Measurements from ENCODE around the gene VWA1.
"Not testable (repeated sequence)": the region's sequence is repeated elsewhere in the genome, so short reads cannot be mapped to it uniquely, and the experiment has no call there.

Gene VWA1

DNA sequence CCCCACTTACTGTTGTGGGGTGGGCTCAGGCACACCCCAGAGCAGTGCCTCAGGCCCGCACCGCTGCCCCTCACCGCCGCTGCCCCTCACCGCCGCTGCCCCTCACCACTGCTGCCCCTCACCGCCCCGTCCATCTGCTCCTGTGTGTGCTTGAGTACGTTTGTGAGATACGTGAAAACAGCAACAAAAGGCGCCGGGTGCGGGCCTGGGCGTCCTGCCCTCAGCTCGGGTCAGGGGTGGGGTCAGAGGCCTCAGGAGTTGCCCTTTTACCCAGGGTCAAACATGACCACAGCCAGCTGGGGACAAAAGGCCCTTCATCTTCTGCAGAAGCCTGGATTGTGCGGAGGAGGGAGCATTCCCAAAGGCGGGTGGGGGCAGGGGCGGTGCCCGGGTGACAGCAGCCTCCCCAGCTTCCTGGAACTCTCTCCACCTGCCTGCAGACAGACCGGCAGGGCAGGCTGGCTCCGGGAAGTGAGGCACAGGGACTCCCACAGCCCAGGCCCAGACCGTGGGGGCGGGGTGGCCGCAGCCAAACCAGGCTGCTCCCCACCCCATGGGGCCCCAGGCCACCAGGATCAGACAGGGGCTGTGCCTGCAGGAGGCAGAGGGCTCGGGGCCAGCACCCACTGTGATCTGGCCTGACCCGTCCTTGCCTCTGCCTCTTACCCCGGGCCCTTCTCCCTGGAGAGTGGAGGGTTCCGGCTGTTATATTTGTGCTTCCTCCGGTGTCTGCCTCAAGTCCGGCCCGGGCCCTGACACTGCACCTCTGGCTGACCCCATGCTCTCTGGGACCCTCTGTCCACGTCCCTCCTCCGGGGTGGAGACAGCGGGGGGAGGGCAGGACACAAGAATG, 2.3 kb upstream of the VWA1 start:
- DNase-seq = peak; percentile 58 to 97 (median 82)
- intact Hi-C loops (cut with DNase I) = no loop called here

DNA sequence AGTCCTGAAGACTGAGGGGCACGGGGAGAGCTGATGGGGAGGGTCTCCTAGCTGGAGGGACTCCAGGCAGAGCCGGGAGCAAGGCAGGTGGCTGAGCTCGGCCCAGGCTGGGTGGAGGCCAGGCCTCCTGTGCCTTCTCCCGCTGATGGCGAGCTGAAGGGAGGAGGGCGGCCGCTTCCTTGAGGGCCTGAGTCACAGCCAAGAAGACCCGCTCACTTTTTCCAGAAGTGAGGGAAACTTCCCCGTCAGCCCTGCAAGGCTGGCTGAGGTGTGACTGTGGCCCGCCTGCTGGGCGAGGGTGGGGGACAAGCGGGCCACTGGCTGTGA, 1.7 kb upstream of the VWA1 start:
- DNase-seq = peak in 4 of 10 donors; percentile 36 to 88 (median 73)
- intact Hi-C loops (cut with DNase I) = no loop called here

DNA sequence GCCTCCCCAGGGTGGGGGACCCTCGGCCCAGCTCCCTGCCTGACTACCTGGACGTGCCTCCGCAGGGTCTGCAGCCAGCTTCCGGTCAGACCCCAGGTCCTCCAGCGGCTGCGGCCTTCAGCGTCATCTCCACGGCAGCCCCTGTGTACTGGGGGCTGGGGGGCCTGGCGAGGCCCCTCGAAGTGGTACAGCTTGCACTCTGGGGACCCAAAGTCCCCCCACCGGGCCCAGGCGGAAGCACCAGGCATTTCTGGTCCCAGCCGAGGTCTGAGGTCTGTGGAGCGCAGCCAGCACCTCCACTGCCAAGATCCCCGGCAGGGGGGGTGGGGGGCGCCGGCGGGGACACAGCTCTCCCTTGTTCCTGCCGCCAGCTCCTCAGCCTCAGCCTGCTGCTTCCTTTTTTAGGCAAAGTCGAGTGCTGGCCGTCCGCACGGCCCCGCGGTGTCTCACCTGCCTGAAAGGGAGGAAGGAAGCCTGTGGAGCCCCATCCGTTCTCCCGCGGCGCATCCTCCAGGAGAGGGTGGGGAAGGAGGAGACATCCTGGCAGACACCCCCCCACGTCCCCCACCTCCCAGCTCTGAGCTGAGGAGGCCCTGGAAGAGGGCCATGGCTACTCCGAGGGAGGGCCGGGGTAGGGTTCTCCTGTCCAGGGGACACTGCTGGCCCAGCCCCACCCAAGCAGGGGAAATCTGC, 1.2 kb upstream of the VWA1 start:
- intact Hi-C loops (cut with DNase I) = no loop called here
- peak; percentile 66 to 97 (median 74) for DNase-seq

DNA sequence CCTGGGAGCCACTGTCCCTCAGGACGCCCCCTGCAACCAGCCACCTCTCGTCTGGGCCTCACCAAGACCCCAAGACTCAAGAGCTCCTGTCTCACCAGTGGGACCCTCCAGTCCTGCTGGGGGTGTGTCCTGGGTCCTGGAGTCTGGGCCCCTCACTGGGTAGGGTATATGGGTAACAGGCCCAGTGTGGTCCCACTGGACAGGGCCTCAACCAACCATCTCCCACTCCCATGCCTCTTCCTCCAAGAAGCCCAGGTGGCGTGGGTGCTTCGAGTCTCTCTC, 725 bp upstream of the VWA1 start:
- DNase-seq = no peak
- intact Hi-C loops (cut with DNase I) = no loop called here

DNA sequence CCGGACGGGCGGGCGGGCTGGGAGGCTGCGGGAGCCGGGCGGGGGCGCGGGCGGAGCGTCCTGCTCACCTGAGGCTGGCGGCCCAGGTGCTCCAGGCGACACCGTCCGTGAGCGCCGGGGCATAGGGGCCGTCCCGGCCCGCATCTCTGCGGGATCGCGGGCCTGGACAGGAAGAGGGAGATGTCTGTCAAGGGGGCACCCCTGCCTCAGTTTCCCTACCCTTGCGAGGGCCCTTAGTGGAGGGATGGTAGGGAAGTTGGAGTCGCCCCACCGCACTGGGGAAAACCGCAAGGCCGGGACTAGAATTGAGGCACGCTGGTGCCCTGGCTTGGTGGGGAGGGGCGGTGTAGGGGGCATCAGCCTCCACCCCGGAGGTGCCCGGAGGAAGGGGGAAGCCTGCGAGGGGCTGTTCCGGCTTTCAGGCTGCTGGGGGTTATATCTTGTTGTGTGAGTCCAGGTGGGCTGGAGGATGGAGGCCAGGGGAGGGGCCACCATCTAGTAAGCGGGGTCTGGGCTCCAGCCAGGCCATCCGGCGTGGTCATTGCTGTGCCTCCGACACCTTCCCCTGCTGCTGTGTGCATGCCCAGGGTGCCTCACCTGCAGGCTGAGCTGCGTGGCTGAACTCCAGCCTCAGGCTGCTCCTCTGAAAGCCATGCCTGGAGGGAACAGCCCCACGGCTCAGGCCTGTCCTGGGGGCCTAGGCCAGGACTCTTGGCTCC, 580 bp downstream of the VWA1 start:
- DNase-seq = peak in 5 of 10 donors; percentile 8 to 83 (median 63)
- intact Hi-C loops (cut with DNase I) = no loop called here

DNA sequence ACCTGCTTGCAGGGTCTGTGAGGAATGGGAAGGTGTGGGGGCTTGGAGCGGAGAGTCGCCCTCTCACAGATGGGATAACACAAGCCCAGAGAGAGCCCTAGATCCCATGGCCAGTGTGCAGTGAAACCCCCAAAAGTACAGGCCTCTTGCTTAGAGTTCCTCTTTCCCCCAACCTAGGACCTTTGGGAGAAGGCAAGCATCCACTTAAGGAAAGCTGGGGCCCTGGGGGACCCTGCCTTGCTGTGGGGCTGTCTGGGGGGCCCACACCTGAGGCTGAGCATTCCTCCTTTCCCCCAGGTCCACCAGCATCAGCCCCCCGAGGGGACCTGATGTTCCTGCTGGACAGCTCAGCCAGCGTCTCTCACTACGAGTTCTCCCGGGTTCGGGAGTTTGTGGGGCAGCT, 1.1 kb downstream of the VWA1 start:
- intact Hi-C loops (cut with DNase I) = no loop called here
- DNase-seq = no peak

DNA sequence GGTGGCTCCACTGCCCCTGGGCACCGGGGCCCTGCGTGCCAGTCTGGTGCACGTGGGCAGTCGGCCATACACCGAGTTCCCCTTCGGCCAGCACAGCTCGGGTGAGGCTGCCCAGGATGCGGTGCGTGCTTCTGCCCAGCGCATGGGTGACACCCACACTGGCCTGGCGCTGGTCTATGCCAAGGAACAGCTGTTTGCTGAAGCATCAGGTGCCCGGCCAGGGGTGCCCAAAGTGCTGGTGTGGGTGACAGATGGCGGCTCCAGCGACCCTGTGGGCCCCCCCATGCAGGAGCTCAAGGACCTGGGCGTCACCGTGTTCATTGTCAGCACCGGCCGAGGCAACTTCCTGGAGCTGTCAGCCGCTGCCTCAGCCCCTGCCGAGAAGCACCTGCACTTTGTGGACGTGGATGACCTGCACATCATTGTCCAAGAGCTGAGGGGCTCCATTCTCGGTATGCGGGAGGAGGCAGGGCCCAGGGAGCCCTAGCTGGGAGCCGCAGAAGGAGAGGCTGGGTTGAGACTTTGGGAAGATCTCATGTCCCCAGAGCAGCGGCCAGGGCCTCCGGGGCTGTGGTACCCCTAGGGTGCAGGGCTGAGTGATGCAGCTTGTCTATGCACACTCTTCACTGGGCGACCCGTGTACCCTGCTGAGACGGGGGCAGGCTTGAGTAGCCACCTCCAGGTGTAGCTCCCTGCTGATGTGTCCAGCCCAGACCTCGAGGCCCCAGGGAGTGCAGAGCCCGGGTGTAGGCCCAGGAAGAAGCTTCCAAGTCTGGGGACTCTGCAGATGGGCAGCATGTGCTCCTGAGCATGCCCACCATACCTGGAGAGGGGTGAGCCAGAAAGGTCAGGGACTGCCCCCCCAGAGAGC, 1.8 kb downstream of the VWA1 start:
- intact Hi-C loops (cut with DNase I) = no loop called here
- DNase-seq = peak in 5 of 10 donors; percentile 14 to 82 (median 63)

DNA sequence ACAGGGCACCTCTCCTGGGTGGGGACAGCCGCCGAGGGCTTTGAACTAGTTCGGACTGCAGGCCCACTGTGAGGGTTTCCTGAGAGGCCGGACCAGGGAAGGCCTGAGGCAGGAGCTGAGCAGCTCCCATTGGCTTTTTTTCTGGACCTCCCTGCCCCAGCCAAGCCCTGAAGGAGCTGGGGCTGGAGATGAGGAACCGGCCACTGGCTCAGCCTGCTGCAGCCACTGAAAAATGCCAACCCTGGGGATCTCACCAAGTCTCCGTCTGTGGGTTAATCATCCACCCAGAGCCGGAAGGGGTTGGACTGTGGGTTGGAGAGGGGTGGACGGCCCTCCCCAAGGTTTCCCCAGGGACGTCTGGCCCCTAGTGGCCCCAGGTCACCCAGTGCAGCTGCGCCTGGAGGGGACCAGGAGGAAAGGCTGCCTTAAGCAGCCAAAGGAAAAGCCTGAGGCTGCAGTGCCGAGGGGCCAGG, 2.5 kb downstream of the VWA1 start:
- peak in 2 of 10 donors; percentile 51 to 66 for DNase-seq
- intact Hi-C loops (cut with DNase I) = no loop called here

DNA sequence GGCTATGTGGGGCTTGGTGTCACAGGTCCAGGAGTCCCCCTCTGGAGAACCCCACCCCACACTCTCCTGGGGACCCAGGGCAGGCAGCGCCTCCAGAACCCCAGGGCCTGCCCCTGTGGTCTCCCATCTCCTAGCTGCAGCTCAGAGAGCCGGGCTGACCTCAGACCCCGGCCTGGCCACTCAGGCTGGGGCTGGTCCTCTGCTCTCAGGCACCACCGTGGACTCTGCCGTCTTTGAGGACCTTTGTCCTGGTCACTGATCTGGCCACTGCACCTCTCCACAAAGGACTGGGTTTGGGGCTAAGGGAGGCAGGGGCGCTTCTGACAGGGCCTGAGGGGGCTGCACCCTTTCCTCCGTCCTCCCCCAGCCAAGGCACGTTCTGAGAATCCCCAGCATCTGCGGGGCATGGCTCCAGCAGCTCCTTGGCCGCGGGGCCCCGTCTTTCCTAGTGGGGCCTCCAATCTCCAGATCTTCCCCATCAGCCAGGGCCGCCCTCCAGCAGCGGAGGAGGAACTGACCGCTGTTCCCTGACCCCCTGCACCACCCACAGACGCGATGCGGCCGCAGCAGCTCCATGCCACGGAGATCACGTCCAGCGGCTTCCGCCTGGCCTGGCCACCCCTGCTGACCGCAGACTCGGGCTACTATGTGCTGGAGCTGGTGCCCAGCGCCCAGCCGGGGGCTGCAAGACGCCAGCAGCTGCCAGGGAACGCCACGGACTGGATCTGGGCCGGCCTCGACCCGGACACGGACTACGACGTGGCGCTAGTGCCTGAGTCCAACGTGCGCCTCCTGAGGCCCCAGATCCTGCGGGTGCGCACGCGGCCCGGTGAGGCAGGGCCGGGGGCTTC, 3.3 kb downstream of the VWA1 start:
- intact Hi-C loops (cut with DNase I) = no loop called here
- DNase-seq = peak in 4 of 10 donors; percentile 16 to 83 (median 68)

DNA sequence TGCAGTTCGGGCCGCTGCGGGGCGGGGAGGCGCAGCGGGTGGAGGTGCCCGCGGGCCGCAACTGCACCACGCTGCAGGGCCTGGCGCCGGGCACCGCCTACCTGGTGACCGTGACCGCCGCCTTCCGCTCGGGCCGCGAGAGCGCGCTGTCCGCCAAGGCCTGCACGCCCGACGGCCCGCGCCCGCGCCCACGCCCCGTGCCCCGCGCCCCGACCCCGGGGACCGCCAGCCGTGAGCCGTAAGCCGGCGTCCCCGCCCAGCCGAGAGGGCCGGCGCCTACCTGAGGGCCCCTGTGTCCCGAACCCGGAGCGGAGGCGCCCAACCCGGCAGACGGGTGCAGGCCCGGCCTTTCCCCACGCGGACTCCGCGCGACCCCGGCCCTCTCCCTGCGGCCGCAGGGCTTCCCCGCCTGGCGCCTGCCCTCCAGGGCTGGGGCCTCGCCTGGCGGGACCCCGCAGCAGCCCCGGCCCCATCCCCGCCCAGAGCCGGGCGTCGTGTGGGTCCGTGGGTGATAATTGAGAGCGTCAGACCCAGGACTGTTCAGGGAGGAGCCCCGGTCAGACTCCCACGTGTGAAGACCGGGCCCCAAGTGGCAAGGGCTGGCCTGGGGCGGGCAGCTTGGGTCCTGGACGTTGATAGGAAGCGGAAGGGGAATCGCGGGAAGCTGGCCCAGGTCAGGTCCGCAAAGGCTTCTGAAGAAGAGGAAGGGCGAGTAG, 4.2 kb downstream of the VWA1 start:
- intact Hi-C loops (cut with DNase I) = no loop called here
- peak in 2 of 10 donors; percentile 7 to 85 for DNase-seq

DNA sequence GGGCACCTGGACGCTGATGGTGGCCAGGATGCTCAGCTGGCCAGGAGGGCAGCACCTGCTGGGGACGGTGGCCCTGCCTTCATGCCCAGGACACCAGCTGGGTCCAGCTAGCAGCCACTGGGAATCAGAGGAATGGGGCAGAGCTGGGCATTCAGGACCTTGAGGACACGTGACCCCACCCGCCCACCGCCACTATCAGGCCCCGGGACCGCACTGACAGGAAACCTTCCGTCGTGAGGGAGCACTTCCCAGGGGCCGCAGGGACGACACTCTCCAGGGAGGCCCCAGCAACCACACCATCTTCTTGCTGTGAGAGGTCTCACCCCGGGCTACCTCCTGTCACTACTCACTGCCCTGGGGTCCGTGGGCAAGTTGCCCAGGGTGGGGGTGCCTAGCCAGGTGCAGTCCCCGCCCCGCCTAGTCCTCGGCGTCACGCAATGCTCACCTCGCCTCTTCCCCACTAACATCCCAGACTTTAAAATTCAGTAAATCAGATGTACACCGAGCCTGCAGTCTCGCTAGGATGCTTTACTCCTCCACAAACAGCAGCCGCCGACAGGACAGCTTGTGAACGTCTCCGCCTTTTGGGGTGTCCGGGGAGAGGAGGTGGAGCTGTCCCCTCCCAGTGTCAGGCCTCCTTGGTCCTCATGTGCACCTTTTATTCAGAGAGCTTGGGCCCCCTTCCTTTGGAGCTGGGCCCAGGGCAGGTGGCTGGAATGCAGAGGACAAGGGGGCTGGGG, 4.9 kb downstream of the VWA1 start:
- intact Hi-C loops (cut with DNase I) = no loop called here
- peak in 1 of 10 donors; percentile 84 for DNase-seq

DNA sequence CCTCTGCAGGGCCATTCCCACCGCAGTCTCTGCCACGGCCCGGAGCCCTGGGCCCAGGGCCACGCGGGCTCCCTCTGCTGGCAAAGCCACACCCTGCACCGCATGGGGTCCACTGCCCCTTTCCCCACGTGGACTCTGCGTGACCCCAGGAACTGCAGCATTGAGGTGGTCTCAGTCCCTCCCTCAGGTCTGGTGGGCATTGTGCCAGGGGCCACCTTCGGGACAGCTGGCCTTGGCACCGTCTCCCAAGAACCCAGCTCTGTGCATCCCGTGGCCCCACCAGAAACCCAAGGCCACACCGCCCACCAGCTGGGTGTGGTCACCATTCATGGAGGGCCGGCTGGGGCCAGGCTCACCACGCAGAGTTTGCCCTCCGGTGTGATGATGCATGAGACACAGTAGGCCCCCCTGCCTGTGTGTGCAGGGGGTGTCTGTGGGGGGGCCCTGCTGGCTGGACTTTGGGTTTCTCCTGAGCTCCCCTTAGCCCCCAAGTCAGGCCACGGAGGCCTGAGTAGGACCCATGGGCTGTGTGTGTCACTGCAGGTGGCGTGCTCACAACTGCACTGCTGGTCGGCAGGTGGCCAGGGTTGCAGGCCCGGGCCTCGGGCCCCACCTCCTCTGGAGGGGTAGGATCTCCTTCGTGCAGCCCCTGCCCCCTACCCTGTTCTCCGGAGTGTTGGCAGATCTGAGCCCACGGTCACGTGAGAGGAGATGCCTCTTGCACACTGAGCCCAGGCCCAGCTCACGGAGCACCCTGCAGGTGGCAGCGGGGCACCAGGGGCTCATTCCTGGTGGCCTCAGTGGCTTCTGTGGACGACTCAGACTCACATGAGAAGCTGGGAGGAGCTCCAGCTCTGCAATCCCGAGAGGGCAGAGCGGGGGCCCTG, 5.8 kb downstream of the VWA1 start:
- peak in 6 of 10 donors; percentile 38 to 92 (median 74) for DNase-seq
- intact Hi-C loops (cut with DNase I) = no loop called here

DNA sequence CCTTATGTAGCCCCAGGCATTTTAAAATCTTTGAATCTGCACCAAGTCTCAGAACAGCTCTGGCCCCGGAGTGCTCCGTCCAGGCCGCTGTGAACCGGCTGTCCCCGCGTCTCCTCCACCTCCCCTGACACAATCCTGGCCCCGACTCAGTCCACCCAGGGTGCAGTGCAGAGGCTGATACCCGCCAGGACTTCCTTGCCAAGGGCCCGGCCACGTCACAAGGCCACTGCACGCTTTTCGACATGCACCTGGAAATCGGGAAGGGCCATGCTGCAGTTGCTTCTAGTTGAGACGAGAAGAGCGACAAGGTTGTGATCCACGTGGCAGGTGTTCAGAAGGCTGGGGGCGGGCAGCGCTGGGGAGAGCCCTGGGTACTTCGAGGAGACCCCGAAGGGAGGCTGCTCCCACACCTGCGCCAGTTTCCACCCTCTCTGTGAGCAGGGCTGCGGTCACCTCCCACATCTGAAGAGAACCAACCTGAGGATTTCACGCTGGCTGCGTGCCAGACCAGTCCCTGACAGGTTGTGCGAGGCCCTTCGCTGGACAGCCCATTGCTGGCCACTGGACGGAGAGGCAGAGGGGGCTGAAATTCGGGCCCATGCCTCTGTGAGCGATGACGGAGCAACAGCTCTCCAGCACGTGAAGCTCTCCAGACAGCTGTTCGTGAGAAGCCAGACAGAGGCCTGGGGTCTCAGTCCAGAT, 6.7 kb downstream of the VWA1 start:
- intact Hi-C loops (cut with DNase I) = no loop called here
- peak in 2 of 10 donors; percentile 13 to 87 for DNase-seq

DNA sequence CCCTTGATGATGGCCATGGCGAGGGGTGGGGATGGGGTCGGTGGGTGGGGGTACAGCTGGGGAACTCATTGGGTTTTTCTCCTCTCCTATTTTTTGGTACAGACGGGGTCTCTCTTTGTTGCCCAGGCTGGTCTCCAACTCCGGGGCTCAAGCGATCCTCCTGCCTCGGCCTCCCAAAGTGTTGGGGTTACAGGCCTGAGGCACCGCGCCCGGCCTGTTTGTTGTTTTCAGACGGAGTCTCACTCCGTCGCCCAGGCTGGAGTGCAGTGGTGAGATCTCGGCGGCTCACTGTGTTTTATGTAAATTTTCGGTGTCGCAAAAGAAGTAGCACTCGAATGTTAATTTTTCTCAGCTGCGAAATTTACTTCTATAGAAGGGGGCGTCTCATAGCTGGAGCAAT, 11.1 kb downstream of the VWA1 start:
- DNase-seq; intact Hi-C loops (cut with DNase I): not testable (repeated sequence)

DNA sequence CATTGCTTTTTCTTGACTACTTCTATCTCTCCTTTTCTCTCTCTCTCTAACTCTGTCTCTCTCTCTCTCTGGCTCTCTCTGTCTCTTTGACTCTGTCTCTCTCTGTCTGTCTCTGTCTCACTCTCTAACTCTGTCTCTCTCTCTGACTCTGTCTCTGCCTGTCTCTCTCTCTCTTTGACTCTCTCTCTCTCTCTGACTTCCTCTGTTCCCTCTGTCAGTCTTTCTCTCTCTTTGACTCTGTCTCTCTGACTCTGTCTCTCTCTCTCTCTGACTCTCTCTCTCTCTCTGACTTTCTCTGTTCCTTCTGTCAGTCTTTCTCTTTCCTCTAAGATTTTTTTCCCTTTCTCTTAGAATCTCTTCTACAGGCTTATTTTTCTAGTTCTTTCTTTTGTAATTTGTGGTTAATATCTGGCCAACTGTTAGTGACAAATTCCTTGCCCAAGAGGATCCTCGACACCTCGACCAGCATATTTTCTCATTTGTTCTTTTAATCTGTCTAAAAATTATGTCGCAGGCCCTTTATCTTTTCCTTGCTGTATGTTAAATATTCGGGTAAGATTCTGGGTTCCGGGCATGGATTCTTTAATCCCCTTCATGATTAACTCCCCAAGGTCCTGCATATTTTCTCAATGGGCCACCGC, 13.7 kb downstream of the VWA1 start, which contains the start of gene ATAD3C:
Gene ATAD3C, plus strand, starts transcription at position 591 of the 641 bp plus-strand sequence. CDS start 995 bp downstream, outside the sequence.
- intact Hi-C loops (cut with DNase I) = no loop called here
- no peak for DNase-seq

DNA sequence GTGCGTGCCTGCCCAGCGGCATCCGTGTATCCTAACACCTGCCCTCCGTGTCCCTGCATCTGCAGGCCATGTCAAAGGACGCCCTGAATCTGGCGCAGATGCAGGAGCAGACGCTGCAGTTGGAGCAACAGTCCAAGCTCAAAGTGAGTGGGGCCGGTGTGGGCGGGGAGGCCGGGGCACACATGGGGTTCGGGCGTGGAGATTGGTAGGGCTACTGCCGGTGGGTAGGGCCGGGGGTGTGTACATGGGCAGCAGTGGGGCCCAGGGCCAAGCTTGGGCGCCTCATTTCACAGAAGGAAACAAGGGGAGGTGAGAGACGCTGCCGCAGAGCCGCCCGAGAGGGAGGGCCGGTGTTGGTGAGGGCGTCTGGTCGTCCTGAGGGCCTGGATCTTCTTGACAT, 15.1 kb downstream of the VWA1 start:
- intact Hi-C loops (cut with DNase I); DNase-seq: not testable (repeated sequence)

Measured in posterior cingulate gyrus (tissue), 11 donors.